Daoy (cell line): Measurements from ENCODE around the gene EDEM3. TPM values are rescaled to one million over a fixed set of nuclear protein-coding genes. Genes with fewer than 3 reads are reported as not detected.
"Not testable (repeated sequence)": the region's sequence is repeated elsewhere in the genome, so short reads cannot be mapped to it uniquely, and the experiment has no call there.

Experiments used
- DNase-seq: peaks from one replicate; pipeline ENCODE4 v3.0.0-alpha.2; 2015; ENCODE audit warnings: low read depth
- total RNA-seq: library from RNA; depleted of rRNA; stranded (reverse); fragments of >200 nt; shearing (Covaris generic); gene quantifications from 2 replicates; pipeline ENCODE4 v1.2.3, GENCODE V29; 2014

EDEM3 gene
- total RNA-seq, 1 experiment from 2014 or later, result 35.7 TPM

DNA sequence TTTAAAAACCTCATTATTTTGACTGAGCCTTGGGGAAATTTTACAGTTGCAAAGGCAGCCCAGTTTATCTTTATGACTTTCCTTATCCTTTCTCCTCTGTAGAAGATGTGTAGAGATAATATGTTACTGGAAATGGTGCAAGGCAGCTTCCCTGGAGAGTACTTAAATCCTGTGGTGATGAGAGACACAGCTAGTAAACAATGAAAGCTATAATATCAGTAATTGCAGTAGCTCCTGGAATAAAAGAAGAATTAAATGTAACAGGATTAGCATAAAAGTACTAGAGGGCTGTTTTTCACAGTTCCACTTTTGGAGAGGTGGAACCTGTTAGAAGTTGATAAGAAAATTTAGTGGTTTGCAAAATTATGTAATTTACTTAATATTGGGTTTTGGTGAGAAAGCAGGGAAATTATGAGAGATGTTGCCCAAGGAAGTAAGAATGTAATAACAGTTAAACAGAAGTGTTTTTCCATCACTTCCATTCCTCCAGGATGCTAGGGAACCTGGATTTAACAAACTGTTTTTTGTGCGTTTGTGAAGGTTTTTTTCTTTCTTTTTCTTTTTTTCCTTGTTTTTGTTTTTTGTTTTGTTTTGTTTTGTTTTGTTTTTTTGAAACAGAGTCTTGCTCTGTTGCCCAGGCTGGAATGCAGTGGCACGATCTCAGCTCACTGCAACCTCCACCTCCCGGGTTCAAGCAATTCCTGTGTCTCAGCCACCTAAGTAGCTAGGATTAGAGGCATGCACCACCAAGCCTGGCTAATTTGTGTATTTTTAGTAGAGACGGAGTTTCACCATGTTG, 15.7 kb upstream of the EDEM3 start:
- DNase-seq, result no peak

DNA sequence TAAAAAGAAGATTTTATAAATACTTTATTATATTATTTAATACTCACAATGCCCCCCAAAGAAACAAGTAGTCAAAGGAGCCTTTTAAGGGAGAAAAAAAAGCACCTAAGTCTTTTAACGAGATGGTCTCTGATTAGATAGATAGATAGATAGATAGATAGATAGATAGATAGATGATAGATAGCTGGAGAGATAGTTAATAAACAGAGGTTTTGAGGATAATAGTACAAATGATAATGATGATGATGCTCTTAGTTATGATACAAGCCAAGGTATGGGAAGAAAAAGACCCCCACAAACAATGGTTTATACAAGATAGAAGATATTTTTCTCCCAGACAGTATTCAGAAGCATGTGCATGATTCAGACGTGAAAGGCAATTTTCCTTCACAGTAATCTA, 14.6 kb upstream of the EDEM3 start:
- DNase-seq, result no peak

DNA sequence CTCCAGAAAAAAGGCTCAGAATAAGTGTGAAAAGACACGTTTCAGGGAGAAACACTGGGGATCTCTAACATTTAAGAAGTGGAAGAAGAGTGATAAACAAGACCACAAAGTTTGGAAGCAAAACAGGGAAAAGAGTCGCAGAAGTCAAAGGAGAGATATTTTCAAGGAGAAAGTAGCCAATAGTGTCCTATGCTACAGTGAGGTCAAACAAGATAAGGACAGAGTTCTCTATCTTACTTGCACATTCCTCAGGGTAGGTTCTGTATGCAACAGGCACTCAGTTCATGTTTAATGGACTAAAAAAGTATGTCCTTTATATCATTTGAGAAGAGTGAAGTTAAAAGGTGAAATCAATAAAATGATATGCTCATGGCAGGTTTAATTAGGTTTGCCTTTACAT, 13.8 kb upstream of the EDEM3 start:
- no peak for DNase-seq

GRCh38 chr1:184767591-184767990, 12.9 kb upstream of the EDEM3 start:
- no peak for DNase-seq

- no peak for DNase-seq
Measured at GRCh38 chr1:184764483-184764882, 9.8 kb upstream of the EDEM3 start.

GRCh38 chr1:184763520-184763919, 8.9 kb upstream of the EDEM3 start:
- DNase-seq, result not testable (repeated sequence)

- no peak for DNase-seq
Measured at GRCh38 chr1:184761969-184762485, 7.4 kb upstream of the EDEM3 start.

GRCh38 chr1:184759651-184760050, 5.0 kb upstream of the EDEM3 start:
- DNase-seq, result no peak

GRCh38 chr1:184759112-184759511, 4.5 kb upstream of the EDEM3 start:
- DNase-seq, result no peak

- no peak for DNase-seq
Measured at GRCh38 chr1:184757891-184758290, 3.2 kb upstream of the EDEM3 start.

DNA sequence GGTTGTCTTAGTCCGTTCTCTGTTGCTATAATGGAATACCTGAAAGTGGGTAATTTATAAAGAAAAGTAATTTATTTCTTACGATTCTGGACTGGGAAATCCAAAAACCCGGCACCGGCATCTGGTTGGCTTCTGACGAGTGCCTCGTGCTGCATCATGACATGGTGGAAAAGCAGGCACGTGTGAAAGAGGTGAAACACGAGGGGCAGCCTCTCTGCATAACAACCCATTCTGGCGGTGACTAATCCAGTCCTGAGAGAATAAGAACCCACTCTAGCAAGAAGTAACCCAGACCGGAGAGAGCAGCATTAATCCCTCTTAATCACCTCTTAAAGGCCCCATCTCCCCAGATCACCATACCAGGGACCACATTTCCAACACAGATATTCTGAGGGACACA, 2.7 kb upstream of the EDEM3 start:
- DNase-seq, result no peak

DNA sequence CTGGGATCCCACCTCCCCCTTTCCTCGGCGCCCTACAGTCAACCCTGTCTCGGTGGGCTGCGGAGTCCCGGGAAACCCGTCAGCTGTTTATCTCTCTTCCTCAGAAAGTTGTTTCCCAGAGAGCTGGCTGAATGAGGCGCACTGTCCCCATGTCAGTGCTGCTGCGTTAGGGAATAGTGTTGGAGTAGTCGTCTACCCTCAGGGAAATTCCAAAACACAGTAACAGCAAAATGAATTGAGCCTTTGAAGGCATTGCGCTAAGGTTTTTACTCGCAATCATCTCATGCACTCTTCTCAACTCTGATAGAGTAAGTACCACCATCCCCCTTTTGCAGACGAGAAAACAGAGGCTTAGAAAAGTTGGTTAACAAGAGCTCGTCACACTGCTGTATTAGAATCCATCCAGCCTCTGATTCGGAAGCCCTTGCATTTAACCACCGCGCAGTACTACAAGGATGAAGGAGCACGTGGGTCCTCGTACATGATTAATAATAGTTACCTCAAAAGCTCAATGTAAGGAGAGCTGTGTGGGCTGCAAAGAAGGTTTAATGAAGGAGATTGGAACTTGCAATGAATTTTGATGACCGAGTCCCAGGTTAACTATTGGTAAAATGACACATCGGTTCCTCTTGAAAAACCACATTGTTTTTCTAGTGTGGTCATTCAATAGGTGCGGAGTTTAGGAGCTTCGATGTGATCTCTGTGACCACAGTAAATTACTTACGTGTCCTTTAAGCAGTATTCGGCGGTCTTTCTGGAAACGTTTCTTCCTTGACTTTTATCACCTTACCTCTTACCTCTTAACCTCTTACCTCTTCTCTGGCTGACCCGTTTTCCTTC, 788 bp upstream of the EDEM3 start:
- DNase-seq, result peak; percentile 43

GRCh38 chr1:184753608-184754475, 816 bp downstream of the EDEM3 start:
- peak; percentile 36 for DNase-seq

GRCh38 chr1:184753117-184753516, 1.5 kb downstream of the EDEM3 start:
- no peak for DNase-seq

- DNase-seq, result no peak
Measured at GRCh38 chr1:184752656-184753055, 2.0 kb downstream of the EDEM3 start.

GRCh38 chr1:184748740-184749139, 5.9 kb downstream of the EDEM3 start:
- DNase-seq, result no peak

- DNase-seq, result no peak
Measured at GRCh38 chr1:184747089-184747955, 7.3 kb downstream of the EDEM3 start.

GRCh38 chr1:184745929-184746638, 8.6 kb downstream of the EDEM3 start:
- no peak for DNase-seq

- DNase-seq, result no peak
Measured at GRCh38 chr1:184745110-184745509, 9.5 kb downstream of the EDEM3 start.
